Stimulated activated naive CD8-positive, alpha-beta T cell treated with anti-CD3 and anti-CD28 coated beads, Interleukin-15, Interleukin-2, amounts not matched to agents 100 ng/mL and 50 ng/mL, for 24 hours (primary cell): ENCODE measurements around the gene SORD.
"Not testable (repeated sequence)": the region's sequence is repeated elsewhere in the genome, so short reads cannot be mapped to it uniquely, and the experiment has no call there.

Experiments
- H3K27ac Mint-ChIP-seq: one replicate; pipeline ENCODE4 v1.8.0; 2021; ENCODE audit warnings: mild to moderate bottlenecking, mixed read lengths
- H3K27me3 Mint-ChIP-seq: one replicate; pipeline ENCODE4 v1.8.0; 2021; ENCODE audit warnings: mixed read lengths
- H3K36me3 Mint-ChIP-seq: one replicate; pipeline ENCODE4 v1.8.0; 2021; ENCODE audit warnings: low read depth, mixed read lengths
- H3K4me1 Mint-ChIP-seq: one replicate; pipeline ENCODE4 v1.8.0; 2021; ENCODE audit warnings: low read depth, mixed read lengths
- H3K4me3 Mint-ChIP-seq: one replicate; pipeline ENCODE4 v1.8.0; 2021; ENCODE audit warnings: mild to moderate bottlenecking, mixed read lengths
- H3K9me3 Mint-ChIP-seq: one replicate; pipeline ENCODE4 v1.8.0; 2021; ENCODE audit warnings: mixed read lengths

SORD gene

DNA sequence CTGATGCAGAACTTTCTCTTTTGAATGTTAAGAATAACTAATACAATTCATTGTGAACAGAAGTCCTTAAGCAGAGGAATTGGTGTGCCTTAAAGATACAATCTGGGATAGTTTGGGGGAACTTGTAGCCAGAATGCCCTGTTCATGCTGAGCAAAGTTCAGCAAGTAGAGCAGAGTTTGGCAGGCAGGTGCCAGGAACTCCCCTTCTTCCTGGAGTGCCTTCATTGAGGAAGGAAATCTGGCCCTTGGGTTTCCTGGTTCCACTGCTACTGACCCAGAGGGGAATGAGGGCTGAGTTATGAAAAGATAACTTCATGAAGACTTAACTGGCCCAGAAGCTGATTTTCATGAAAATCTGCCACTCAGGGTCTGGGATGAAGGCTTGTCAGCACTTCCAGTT is 50.6 kb downstream of the SORD start:
- not testable (repeated sequence) for H3K36me3 Mint-ChIP-seq, H3K27ac Mint-ChIP-seq, H3K4me3 Mint-ChIP-seq, H3K4me1 Mint-ChIP-seq, H3K9me3 Mint-ChIP-seq, H3K27me3 Mint-ChIP-seq

DNA sequence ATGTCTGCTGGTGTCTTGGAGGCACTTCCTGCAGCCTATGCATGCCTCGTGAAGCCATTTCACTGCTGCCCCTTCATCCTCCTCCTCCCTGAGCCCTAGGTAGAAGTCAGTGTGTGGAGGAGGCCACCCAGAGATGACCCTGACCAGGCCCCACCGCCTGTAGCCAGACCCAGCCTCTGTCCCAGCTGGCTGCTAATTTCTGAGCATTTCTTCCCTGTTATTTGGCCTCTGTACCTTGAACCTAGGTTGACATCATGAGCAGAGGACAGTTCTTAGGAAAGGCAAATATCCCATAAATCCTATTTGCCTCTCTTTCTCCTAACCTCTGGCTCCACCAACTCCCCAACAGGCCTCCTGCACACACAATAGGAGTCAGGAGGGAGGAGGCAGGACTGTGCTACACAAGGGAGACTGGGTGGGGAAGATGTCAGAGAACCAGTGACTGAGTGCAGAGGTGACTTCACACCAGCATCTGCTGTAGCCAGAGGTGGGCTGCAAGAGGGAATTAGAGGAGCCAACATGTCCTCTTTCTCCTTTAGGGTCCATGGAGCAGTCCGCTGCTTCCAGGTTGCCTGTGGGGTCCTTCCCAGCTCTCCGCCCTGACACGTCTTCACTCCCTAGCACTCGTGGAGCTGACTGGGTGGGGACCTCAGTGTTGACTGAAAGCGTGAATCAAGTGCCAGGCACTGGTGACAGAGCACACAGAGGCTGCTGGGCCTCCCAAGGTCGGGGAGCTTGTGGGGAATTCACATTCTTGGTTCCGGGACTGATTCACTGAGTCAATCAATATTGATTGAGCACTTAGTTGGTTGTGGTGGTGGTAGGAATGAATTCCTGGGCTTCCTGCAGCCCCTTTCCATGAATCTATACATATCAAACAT is 52.7 kb downstream of the SORD start:
- not testable (repeated sequence) for H3K4me3 Mint-ChIP-seq

DNA sequence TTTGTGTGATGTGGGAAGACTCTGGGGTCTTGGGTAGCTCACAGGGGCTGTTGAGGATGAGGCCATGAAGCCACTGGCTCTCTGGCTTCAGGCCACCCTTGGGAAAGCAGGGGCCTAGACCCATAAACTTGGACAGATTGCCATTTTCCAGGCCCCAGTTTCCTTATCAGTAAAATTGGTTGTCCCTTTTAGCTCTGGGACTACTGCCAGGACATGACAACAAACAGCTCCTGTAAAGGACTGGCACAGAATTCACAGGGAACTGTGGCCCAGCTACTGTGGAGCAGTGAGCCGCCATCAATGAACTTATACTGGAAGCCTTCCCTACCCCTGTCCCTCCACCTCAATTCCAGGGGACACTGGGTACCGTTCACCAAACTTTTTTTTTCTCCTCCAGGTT is 54.4 kb downstream of the SORD start:
- H3K4me1 Mint-ChIP-seq, H3K27me3 Mint-ChIP-seq, H3K36me3 Mint-ChIP-seq, H3K4me3 Mint-ChIP-seq, H3K27ac Mint-ChIP-seq, H3K9me3 Mint-ChIP-seq: not testable (repeated sequence)

More for the DNA sequence above, 52.7 kb downstream of the SORD start:
- H3K9me3 Mint-ChIP-seq, H3K27ac Mint-ChIP-seq, H3K27me3 Mint-ChIP-seq, H3K4me1 Mint-ChIP-seq, H3K36me3 Mint-ChIP-seq: not testable (repeated sequence)

DNA sequence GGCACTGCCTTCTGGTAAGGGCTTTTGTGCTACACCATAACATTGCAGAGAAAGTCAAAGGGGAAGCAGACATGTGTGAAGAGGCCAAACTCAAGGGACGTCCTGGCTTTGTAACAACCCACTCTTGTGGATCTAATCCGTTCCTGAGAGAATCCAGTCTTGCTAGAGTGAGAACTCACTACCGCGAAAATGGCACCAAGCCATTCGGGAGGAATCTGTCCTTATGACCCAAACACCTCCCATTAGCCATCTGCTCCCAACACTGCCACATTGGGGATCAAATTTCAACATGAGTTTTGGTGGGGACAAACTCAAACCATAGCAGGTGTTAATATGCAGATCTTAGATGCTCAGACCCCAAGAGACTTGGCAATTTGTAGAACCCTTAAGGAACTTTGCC is 56.2 kb downstream of the SORD start:
- H3K27ac Mint-ChIP-seq, H3K27me3 Mint-ChIP-seq, H3K4me3 Mint-ChIP-seq, H3K4me1 Mint-ChIP-seq, H3K9me3 Mint-ChIP-seq, H3K36me3 Mint-ChIP-seq: not testable (repeated sequence)

DNA sequence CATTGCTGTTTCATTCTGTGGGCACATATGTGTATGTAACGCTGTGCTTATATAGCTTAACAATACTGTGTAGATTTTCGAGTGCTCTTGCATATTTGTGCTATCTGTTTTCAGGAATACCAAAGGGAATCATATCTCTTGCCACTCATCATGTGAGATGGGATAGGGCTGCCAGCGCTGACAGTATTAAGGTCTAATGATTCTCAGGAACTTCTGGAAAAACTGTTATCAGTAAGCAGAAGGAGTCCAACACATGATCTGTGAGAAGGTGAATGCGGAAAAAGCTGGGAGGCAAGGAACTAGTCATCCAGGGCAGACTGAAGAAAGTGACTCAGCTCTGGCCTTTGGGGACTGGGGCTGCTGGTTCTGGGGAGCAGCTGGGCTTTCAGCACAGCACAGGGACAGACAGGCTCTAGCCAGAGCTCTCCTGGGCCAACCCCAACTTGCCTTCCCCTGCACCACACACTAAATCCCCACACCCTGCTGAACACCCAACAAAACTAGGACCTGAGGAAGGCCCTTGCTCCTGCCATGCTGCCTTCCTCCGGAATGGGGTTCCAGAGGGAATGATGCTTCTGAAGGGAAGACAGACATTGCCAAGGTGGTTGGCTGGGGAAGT is 56.7 kb downstream of the SORD start:
- not testable (repeated sequence) for H3K4me1 Mint-ChIP-seq, H3K4me3 Mint-ChIP-seq, H3K27me3 Mint-ChIP-seq, H3K9me3 Mint-ChIP-seq, H3K36me3 Mint-ChIP-seq, H3K27ac Mint-ChIP-seq

DNA sequence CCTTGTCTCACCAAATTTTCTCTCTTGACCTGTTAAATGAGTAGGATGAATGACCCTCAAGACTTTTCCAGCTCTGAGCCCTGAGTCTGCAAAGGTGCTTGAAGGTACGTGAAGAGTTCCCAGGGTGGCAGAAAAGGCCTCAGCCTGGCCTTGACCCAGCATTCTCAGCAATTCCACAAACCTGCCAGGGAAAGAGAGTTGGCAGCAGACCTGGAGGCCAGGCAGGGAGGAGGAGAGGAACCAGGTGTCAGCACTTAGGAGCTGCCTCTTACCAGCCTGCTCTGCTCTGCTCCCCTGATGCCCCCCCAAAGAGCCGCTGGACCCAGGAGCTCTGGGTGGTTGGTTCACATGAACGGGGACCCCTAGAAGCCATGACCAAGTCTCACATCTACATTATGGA is 57.6 kb downstream of the SORD start:
- H3K4me3 Mint-ChIP-seq, H3K4me1 Mint-ChIP-seq, H3K9me3 Mint-ChIP-seq, H3K27me3 Mint-ChIP-seq, H3K27ac Mint-ChIP-seq, H3K36me3 Mint-ChIP-seq: not testable (repeated sequence)

DNA sequence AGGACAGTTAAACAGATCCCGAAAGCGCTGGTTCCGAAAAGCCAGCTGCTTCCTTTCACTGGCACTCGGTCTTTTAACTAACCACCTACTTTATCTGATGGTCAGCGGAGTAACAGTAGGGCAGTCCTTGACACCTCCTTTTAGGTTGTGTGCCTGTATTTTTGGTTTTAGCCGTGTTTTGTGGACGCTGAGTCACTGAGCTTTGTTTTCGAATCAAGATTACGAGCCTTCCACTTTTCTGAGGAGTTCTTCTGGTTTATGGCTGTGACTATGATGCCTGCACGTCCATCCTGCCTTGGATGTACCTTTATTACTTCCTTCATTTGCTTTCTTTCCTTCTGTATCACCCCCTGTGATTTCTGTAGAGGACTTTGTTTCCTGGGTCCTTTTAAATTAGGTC is 59.4 kb downstream of the SORD start:
- H3K4me1 Mint-ChIP-seq, H3K36me3 Mint-ChIP-seq, H3K4me3 Mint-ChIP-seq, H3K27ac Mint-ChIP-seq, H3K9me3 Mint-ChIP-seq: not testable (repeated sequence)
- H3K27me3 Mint-ChIP-seq = peaks cover 14% of the 10 kb centered on the region

DNA sequence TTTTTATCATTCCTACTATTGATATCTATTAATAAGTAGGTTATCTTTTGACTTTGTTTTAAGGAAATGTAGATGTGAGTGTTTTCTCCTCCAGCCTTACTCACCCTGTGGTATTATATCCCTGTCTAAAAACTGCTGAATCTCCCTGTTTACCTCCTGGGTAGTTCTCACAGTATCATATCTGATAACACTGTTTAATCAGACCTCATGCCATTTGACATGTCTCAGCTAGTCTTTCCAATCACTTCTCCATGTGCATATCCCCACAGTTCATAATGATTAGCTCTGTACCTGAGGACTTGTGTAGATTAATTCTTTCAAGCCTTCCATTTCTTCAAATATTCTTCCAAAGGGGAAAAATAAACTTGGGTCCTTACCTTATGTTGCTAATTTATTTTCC is 60.2 kb downstream of the SORD start:
- H3K4me3 Mint-ChIP-seq = no peak overlapping the region
- no peaks in the 10 kb centered on the region for H3K36me3 Mint-ChIP-seq
- H3K27me3 Mint-ChIP-seq = peaks cover 20% of the 10 kb centered on the region
- no peaks in the 10 kb centered on the region for H3K4me1 Mint-ChIP-seq
- no peaks in the 10 kb centered on the region for H3K9me3 Mint-ChIP-seq
- H3K27ac Mint-ChIP-seq = no peak overlapping the region

DNA sequence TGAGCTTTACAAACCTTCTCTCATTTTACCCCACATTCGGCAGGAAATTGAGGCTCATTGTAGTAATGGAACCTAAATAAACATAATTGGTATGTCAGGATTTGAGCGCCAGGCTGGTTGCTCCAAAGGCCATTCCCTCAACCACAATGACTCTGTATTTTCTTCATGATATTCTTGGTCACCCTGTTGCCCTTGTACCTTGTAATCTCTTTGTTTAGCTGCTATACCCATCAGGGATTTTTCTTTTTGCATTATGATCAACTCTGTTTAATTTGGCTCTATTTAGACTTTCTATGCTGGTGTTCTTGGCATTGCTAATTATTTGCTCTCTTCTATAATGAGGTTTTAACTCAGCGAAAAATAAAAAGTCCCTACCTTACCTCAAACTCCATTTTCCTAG is 61.2 kb downstream of the SORD start:
- Mint-ChIP-seq H3K36me3 (no peaks in the 10 kb centered on the region), H3K4me1 (no peaks in the 10 kb centered on the region)

DNA sequence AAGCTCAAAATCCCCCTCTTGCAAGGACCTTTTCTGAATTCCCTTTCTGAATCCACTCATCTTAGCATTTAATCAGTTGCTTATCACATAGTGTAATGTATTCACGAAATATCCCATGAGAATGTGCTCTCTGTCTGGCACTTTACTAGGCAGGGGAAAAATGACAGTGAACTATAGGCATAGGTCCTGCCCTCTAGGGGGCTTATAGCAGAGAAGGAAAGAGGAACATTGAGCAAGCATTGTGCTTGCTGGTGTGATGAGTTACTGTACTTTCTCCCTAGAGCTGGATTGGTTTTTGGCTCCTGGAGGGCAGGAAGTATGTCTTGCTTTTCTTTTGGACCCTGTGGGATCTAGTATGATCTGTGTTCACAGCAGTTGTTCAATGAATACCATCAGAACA is 64.5 kb downstream of the SORD start:
- Mint-ChIP-seq H3K27me3 (peaks cover 41% of the 10 kb centered on the region), H3K4me1 (no peaks in the 10 kb centered on the region), H3K27ac (no peak overlapping the region), H3K4me3 (no peak overlapping the region), H3K9me3 (no peaks in the 10 kb centered on the region), H3K36me3 (no peaks in the 10 kb centered on the region)

More for the DNA sequence above, 61.2 kb downstream of the SORD start:
- peaks cover 24% of the 10 kb centered on the region for H3K27me3 Mint-ChIP-seq
- H3K27ac Mint-ChIP-seq = no peak overlapping the region
- H3K4me3 Mint-ChIP-seq = no peak overlapping the region
- H3K9me3 Mint-ChIP-seq = no peaks in the 10 kb centered on the region

DNA sequence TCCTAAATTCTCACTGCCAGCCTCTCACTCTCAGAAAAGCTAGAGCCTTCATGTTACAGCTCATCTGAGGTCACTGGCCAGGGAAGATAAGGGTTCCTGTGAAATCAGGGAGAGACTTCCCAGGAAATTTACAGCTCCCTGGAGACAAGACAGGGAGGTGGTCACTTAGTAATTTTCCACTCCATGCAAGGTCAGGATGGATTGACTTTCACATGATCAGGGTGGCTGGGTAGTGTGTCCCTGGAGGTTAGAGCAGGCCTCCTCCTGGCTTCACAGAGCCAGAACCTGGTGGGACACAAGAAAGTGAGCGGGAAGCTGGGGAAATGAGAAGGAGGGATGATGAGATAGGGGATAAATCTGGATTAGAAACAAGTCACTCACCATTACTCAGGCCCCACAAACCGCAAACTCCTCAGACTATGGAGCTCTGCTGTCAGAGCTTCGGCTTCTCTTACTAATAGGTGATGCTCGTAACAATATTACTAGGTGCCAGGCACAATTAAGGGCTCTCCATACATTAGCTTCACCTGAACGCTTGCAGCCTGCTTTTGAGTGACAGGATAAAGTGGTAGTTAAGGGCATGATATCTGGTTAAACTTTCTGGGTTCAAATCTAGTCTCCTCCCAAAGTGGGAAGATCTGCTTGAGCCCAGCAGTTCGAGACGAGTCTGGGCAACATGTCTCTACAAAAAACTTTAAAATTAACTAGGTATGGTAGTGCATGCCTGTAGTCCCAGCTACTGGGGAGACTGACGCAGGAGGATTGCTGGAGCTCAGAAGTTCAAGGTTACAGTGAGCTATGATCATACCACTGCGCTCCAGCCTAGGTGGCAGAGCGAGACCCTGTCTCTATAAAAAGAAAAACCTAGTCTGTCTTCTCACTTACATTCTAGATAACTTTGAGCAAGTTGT is 66.1 kb downstream of the SORD start:
- Mint-ChIP-seq H3K27me3 (peaks cover 41% of the 10 kb centered on the region), H3K9me3 (no peaks in the 10 kb centered on the region), H3K4me3 (no peak overlapping the region), H3K4me1 (no peaks in the 10 kb centered on the region), H3K27ac (no peak overlapping the region), H3K36me3 (no peaks in the 10 kb centered on the region)

DNA sequence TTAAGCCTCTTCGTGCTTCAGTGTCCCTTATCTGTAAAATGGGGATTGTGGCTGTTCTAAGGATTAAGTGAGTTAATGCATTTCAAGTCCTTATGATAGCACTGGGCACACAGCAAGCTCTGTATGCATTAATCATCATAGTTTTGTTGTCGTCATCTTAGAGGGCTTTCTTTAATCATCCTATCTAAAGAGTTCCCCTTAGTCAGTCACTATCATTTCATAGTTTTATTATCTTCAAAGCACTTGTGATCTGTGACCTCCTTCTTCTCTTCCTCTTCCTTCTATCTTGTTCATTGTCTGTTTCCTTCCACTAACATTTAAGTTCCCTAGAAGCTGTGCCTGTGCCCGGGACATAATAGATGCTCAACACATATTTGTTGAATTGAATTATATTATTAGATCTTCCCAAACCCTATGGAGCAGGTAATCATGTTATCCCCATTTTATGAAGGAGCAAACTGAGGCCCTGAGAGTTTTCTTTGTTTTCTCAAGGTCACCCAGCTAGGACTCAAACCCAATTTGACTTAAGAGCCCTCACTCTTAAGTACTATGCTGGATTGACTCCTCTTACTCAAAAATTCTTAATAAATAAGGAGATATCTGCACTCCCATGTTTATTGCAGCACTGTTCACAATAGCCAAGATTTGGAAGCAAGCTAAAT is 66.8 kb downstream of the SORD start:
- Mint-ChIP-seq H3K36me3 (no peaks in the 10 kb centered on the region), H3K9me3 (no peaks in the 10 kb centered on the region), H3K4me1 (no peaks in the 10 kb centered on the region), H3K27ac (no peak overlapping the region), H3K4me3 (no peak overlapping the region), H3K27me3 (peaks cover 41% of the 10 kb centered on the region)

DNA sequence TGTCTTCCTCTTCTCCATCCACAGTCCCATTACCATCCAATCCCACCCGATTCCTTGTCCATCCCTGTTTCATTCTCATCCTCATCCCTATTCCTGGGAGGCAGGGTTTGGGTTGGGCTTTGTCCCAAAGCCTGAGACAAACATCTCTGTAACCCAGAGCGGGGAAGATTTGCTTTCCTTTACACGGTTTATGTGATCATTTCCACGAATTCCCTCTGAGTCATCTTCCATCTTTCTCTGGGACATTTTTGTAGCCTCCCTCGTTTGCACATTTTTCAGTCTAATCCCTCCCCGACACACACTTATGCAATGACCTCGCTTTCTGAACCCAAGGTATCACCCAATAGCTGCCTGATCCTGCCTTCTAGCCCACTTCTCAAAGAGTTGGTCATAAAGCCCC is 68.2 kb downstream of the SORD start:
- Mint-ChIP-seq H3K4me1 (no peaks in the 10 kb centered on the region), H3K27me3 (peaks cover 34% of the 10 kb centered on the region), H3K9me3 (no peaks in the 10 kb centered on the region), H3K36me3 (no peaks in the 10 kb centered on the region), H3K4me3 (no peak overlapping the region), H3K27ac (no peak overlapping the region)

DNA sequence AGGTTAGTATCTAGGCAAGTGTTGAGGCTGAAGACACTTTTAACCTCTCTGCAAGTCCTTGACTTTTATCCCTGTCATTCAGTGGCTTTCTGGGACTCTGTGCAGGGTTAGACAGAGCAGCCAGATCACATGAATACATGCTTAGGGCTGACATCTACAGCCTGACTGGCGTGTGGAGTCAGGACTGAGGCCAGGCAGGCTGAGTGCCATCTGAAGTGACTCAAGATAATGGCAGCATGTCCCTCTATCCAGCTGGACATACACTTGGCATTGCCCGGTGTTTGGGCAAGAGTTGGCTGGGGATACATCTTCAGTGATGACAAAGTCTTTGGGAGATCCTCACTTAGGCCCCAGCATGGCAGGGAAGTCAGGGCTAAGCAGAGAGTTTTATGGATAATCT is 68.6 kb downstream of the SORD start:
- no peaks in the 10 kb centered on the region for H3K36me3 Mint-ChIP-seq
- H3K27ac Mint-ChIP-seq = no peak overlapping the region
- H3K27me3 Mint-ChIP-seq = peaks cover 34% of the 10 kb centered on the region
- no peaks in the 10 kb centered on the region for H3K4me1 Mint-ChIP-seq
- no peaks in the 10 kb centered on the region for H3K9me3 Mint-ChIP-seq
- no peak overlapping the region for H3K4me3 Mint-ChIP-seq

DNA sequence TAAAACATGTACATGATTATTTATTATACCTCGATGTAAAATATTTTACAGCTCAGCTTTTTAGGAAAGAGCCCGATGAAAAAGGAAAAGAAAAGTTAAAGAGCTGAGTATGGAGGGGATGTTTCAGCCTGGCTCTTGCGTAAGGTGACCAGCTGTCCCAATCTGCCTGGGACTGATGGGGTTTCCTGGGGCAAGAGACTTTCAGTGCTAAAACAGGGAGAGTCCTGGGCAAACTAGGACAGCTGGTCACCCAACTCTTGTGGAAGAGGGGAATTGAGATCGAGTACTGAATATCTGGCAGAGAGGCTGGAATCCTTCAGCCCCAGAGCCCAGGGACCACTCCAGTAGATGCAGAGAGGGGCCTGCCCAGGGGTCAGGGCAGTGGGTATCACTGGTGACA is 70.0 kb downstream of the SORD start:
- H3K9me3 Mint-ChIP-seq = no peaks in the 10 kb centered on the region
- no peak overlapping the region for H3K4me3 Mint-ChIP-seq
- H3K27ac Mint-ChIP-seq = no peak overlapping the region
- peaks cover 26% of the 10 kb centered on the region for H3K27me3 Mint-ChIP-seq
- no peaks in the 10 kb centered on the region for H3K4me1 Mint-ChIP-seq
- no peaks in the 10 kb centered on the region for H3K36me3 Mint-ChIP-seq
